Adipocyte (in vitro differentiated cells): ENCODE measurements around the gene GFM1.

ENCODE experiments used
- DNase-seq: peaks from one replicate; pipeline ENCODE4 v3.0.0-alpha.2; 2015; ENCODE audit warnings: low read depth
- H3K27me3 ChIP-seq: replicated peaks from 2 replicates; pipeline ENCODE4 v1.7.0; 2013; ENCODE audit warnings: mild to moderate bottlenecking, low read length, moderate library complexity; ENCODE audit not compliant: control insufficient read depth, insufficient read depth
- H3K36me3 ChIP-seq: 2 replicates; pipeline ENCODE4 v1.7.0; 2013; ENCODE audit warnings: low read length, mild to moderate bottlenecking, moderate library complexity; ENCODE audit not compliant: control insufficient read depth, insufficient read depth, severe bottlenecking
- H3K4me1 ChIP-seq: 2 replicates; pipeline ENCODE4 v1.7.0; 2013; ENCODE audit warnings: mild to moderate bottlenecking, low read length, moderate library complexity; ENCODE audit not compliant: control insufficient read depth, insufficient read depth
- H3K4me3 ChIP-seq: 2 replicates; pipeline ENCODE4 v1.7.0; 2013; ENCODE audit warnings: mild to moderate bottlenecking, low read length, moderate library complexity
- H3K9ac ChIP-seq: 2 replicates; pipeline ENCODE4 v1.7.0; 2013; ENCODE audit warnings: mild to moderate bottlenecking, low read length, moderate library complexity
- H3K9me3 ChIP-seq: 2 replicates; pipeline ENCODE4 v1.7.0; 2013; ENCODE audit warnings: mild to moderate bottlenecking, low read length, moderate library complexity; ENCODE audit not compliant: control insufficient read depth

Gene GFM1

DNA sequence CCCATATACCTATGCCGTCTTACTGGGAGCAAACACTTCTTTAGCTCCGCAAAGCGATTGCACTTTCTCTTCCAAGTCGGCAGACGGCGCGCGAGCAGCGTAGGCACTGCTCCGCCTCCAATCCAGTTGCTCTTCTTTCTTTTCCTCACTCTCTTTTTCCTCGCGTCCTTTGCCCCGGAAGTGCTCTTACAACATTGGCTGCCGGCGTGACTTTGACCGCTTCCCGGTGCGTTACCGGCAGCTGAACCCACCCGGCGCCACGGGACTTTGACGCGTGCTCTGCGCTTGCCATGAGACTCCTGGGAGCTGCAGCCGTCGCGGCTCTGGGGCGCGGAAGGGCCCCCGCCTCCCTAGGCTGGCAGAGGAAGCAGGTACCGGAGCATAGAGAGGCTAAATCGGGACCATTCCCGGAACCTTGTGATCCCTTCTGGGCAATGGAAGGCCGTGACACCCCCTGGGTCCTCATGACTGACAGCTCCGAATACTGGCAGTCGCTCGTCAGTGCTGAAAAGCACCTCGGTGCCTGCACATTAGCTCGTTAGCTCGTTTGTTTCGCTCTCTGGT, at the start of gene GFM1:
TSS of gene GFM1 (plus strand) at position 183 of the 564 bp plus-strand sequence. CDS start at position 291, 108 bp downstream.
- peak within 1 kb of the TSS; percentile 92 for H3K4me3 ChIP-seq
- H3K9ac ChIP-seq, result peak within 1 kb of the TSS; percentile 91
- peaks cover 11% of the 10 kb centered on the region for H3K4me1 ChIP-seq
- H3K9me3 ChIP-seq, result no peaks in the 10 kb centered on the region
- peaks cover 29% of the 10 kb centered on the region for H3K36me3 ChIP-seq
- peak; percentile 98 for DNase-seq
- H3K27me3 ChIP-seq, result no peaks in the 10 kb centered on the region

DNA sequence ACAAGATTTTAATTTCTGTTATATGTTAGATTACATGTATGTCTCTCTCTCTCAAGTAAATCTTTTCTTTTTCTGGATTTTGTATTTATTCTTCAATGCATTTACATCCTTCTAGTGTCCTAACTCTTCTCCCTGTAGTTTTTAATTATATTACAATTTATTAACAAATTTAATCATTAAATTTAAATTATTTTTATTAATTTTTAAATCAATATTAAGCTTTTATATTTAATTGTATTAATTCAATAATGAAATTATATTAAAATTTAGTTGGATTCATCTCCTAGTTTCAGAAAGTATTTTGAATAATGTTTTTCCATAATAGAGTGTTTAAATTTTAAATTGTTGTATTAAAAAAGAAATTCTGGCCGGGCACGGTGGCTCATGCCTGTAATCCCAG, 43.5 kb upstream of the GFM1 start:
- Histone ChIP-seq H3K36me3 (no peaks in the 10 kb centered on the region), H3K9me3 (no peaks in the 10 kb centered on the region), H3K4me3 (no peak overlapping the region), H3K4me1 (no peaks in the 10 kb centered on the region), H3K9ac (no peak overlapping the region), H3K27me3 (no peaks in the 10 kb centered on the region)
- DNase-seq, result no peak

DNA sequence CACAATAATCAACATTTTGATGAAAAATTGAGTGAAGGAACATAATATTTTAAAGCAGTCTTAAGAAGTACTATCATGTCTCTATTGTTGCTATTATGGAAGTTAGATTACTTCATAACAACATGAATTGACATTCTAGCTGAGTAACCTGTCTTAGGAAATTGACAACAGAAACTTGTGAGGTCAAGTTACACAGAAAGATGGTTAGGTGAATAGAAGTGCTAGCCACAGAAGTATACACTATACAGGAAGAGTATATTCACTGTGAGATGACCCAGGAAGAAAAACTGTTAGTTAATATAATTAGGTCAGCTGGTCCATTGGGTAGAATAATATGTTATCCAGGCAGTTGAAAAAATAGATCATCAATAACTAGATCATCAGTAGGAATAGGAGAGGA, 42.1 kb upstream of the GFM1 start:
- no peak for DNase-seq
- Histone ChIP-seq H3K36me3 (no peaks in the 10 kb centered on the region), H3K27me3 (no peaks in the 10 kb centered on the region), H3K9ac (no peak overlapping the region), H3K9me3 (no peaks in the 10 kb centered on the region), H3K4me1 (no peaks in the 10 kb centered on the region), H3K4me3 (no peak overlapping the region)

DNA sequence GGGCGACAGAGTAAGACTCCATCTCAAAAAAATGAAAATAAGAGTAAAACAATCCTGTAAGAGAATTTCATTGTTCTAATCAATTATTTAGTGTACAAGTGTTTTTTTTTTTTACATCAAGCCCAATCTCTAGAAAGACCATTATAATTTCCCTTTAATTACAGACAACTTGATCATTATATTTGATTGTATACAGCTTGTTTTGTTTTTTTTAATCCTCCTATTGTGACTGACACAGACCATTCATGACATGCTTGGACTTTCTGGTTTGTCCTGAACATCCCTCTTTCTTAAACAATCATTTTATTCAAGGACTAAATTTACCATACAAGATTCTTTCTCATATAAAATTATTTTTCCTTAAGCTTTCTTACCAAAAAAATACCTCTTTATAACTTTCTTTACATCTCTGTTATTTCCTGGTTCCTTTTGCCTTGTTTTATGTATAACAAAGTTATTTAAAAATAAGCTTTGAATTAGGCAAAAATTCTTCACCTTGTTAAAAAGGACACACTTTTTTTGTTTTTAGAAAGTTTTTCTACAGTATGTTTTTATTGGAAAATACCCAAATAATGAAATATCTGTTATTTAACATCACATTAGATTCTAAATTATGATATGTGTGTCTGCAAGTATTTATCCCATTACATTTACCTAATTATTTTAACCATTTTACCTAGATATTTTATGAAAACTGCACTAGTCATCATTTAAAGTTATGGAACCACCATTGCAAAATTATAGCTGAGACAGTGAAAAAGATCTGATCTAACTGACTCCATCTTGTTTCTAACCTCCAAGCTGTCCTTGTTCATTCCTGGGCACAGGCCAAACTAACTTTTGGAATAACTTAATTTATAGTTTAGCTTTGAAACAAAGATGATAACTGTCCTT, 26.1 kb upstream of the GFM1 start:
- H3K4me3 ChIP-seq, result no peak overlapping the region
- H3K36me3 ChIP-seq, result no peaks in the 10 kb centered on the region
- H3K27me3 ChIP-seq, result no peaks in the 10 kb centered on the region
- peaks cover 22% of the 10 kb centered on the region for H3K9me3 ChIP-seq
- no peak overlapping the region for H3K9ac ChIP-seq
- no peak for DNase-seq
- no peaks in the 10 kb centered on the region for H3K4me1 ChIP-seq

DNA sequence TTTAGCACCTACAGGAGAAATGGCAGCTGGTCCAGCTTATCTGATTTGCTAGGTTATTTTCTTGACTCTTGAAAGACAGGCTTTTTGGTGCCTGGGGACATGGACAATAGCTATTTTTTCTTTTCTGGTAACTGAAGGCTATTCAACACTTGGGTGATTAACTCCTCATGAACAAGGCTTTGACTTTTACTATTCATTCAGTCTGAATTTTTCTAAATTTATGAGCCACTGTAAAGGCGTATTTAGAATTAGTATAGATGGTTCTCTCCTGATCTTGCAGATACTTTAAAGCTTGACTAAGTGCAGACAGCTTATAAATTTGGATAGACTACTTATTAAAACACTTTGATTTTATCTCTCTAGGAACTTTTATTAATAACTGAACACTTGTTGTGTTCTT, 18.4 kb upstream of the GFM1 start:
- Histone ChIP-seq H3K4me3 (no peak overlapping the region), H3K9ac (no peak overlapping the region), H3K9me3 (peaks cover 4% of the 10 kb centered on the region), H3K27me3 (no peaks in the 10 kb centered on the region), H3K36me3 (no peaks in the 10 kb centered on the region), H3K4me1 (no peaks in the 10 kb centered on the region)
- DNase-seq, result no peak

DNA sequence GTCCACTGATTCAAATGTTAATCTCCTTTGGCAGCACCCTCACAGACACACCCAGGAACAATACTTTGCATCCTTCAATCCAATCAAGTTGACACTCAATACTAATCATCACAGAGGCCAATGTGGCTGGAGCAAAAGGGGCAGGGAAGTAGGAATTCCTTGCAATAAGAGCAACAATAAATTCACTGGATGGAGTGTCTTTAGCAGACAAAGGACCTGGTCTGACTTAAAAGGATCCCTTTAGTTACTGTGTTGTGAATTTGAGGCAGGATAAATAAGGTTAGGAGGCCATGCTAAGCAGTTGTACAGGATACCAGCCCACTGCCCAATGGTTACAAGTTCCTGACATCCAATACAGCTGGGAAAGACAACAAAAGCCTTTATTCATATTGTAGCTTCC, 12.3 kb upstream of the GFM1 start:
- H3K36me3 ChIP-seq, result no peaks in the 10 kb centered on the region
- no peak overlapping the region for H3K9ac ChIP-seq
- H3K4me3 ChIP-seq, result no peak overlapping the region
- no peak for DNase-seq
- H3K9me3 ChIP-seq, result no peaks in the 10 kb centered on the region
- no peaks in the 10 kb centered on the region for H3K4me1 ChIP-seq
- no peaks in the 10 kb centered on the region for H3K27me3 ChIP-seq

DNA sequence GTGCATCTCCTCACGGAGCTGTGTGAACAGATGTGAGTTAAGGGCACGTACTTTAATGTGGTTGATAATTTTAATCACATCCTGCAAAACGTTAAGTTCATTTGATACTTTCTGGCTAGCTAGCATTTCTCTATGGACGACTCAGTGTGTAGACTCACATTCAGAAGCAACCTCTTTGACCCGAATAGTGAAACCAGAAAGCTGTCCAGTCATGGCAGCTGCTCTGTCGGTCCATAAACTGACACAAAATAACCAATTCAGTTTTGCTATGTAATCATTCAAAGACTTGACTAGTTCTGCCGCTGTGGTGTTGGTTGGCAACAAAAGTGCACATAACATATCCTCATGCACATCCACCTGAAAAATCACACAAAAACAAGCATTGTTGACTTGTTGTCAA, 3.7 kb upstream of the GFM1 start:
- Histone ChIP-seq H3K9ac (no peak overlapping the region), H3K9me3 (no peaks in the 10 kb centered on the region), H3K4me3 (no peak overlapping the region), H3K36me3 (no peaks in the 10 kb centered on the region), H3K27me3 (no peaks in the 10 kb centered on the region), H3K4me1 (peaks cover 6% of the 10 kb centered on the region)
- no peak for DNase-seq

DNA sequence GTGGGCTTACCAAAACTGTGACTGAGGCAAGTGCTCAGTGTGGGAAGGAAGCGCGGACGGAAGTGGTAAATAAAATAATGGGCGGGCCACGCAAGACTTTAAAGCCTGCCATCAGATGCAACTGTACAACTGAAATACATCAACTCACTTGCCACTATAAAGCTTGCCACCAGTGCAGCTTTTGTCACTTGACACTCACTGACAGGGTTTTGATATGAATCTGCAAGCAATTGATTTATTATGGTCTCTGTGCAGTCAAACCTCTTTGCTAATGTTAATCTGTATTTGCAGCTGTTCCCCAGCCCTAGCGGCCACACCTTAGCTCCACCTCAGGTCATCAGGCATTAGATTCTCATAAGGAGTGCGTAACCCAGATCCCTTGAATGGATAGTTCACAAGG, 2.3 kb upstream of the GFM1 start:
- Histone ChIP-seq H3K4me3 (no peak overlapping the region), H3K9ac (no peak overlapping the region)
- no peak for DNase-seq

DNA sequence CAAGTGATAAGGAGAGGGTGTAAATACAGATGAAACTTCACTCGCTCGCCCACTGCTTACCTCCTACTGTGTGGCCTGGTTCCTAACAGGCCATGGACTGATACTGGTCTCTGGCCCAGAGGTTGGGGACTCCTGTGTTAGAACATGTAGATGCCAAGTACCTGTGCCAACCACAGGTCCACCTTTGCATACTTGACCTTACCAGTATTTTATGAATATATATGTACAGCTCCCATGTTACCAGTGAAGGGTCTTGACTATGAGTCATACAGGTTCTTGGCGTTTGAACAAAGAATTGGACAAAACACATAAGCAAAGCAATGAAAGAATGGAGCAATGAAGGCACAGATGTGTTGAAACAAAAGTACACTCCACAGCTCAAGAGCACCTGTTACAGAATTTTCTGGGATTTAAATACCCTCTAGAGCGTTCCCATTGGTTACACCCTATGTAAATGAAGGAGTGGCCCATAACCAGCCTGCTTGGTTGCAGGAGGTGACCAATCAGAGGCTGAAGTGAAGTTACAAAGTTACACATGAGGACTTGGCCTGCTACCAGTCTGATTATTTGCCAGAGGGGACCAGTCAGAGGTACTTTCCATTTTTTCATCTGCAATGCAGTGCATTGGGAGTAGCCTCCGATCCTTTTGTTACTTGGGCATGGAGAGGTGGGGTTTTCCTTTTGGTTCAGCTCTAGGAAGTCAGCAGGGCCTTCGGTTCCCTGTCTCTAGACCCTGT, 1.7 kb upstream of the GFM1 start:
- Histone ChIP-seq H3K4me1 (peaks cover 11% of the 10 kb centered on the region), H3K4me3 (no peak overlapping the region)

More for the DNA sequence above, 2.3 kb upstream of the GFM1 start:
- H3K36me3 ChIP-seq, result peaks cover 8% of the 10 kb centered on the region
- no peaks in the 10 kb centered on the region for H3K27me3 ChIP-seq
- H3K4me1 ChIP-seq, result peaks cover 11% of the 10 kb centered on the region
- H3K9me3 ChIP-seq, result no peaks in the 10 kb centered on the region

DNA sequence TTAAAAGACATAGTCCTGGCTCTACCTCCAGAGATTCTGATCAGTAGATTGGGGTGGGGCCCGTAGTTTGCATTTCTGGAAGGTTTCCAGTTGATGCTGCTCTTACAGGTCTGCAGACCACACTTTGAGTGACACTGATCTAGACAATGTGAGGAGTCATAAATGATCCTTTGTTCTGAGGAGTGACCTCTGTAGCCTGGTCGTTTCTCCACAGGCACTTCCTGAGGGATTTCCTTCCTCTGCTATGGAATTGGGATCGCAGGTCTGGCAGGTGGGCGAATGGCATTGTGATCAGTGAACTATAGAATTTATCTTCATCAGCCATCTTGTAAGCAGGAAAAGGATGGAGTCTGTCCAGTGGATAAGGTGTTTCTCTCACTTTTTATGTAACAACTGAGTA, 5.5 kb downstream of the GFM1 start:
- H3K36me3 ChIP-seq, result peaks cover 76% of the 10 kb centered on the region
- no peak for DNase-seq
- no peak overlapping the region for H3K4me3 ChIP-seq

More for the DNA sequence above, 1.7 kb upstream of the GFM1 start:
- no peak for DNase-seq
- H3K27me3 ChIP-seq, result no peaks in the 10 kb centered on the region
- peaks cover 14% of the 10 kb centered on the region for H3K36me3 ChIP-seq
- no peaks in the 10 kb centered on the region for H3K9me3 ChIP-seq
- H3K9ac ChIP-seq, result no peak overlapping the region

DNA sequence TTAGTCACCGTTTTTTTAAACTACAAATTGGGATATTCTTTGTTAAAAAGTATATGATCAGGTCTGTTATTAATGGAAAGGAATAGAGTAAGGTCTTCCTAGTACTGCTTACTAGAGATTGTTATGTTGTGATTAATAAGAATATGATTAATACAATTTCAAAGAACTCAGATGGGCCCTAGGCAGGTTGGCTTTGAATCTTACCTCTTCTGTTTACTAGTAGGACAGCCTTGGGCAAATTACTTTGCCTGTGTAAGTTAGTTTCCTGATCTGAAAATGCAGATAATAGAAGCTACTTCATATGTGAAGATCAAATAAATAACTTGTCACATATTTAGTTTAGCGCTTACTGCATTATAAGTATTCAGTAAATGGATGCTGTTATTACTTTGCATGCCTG, 6.9 kb downstream of the GFM1 start:
- no peak overlapping the region for H3K9ac ChIP-seq
- no peak for DNase-seq
- no peaks in the 10 kb centered on the region for H3K4me1 ChIP-seq
- H3K4me3 ChIP-seq, result no peak overlapping the region
- H3K9me3 ChIP-seq, result no peaks in the 10 kb centered on the region
- no peaks in the 10 kb centered on the region for H3K27me3 ChIP-seq
- H3K36me3 ChIP-seq, result peaks cover 89% of the 10 kb centered on the region

More for the DNA sequence above, 5.5 kb downstream of the GFM1 start:
- no peaks in the 10 kb centered on the region for H3K27me3 ChIP-seq
- peaks cover 11% of the 10 kb centered on the region for H3K4me1 ChIP-seq
- H3K9ac ChIP-seq, result no peak overlapping the region
- no peaks in the 10 kb centered on the region for H3K9me3 ChIP-seq
